MM.1S (cell line): ENCODE measurements around the gene NPPC.

Experiments
- DNase-seq: peaks from one replicate; pipeline ENCODE4 v3.0.0-alpha.2; 2015
- H2AFZ ChIP-seq: fragments of 300-600 bp; sonication (generic); 2 replicates; pipeline ENCODE4 v1.6.0; 2016; ENCODE audit warnings: antibody characterized with exemption, low read length
- H3F3A ChIP-seq: fragments of 300-600 bp; sonication (generic); 2 replicates; pipeline ENCODE4 v1.6.1; 2016; ENCODE audit warnings: mild to moderate bottlenecking, antibody characterized with exemption, low read length, moderate library complexity, mixed read lengths; ENCODE audit not compliant: insufficient read depth
- H3K27ac ChIP-seq: fragments of 300-600 bp; sonication (generic); 2 replicates; pipeline ENCODE4 v1.5.1; 2016; ENCODE audit warnings: mild to moderate bottlenecking, low read length
- H3K27me3 ChIP-seq: fragments of 300-600 bp; sonication (generic); replicated peaks from 2 replicates; pipeline ENCODE4 v1.6.0; 2016; ENCODE audit warnings: low read length; ENCODE audit not compliant: insufficient read depth
- H3K36me3 ChIP-seq: fragments of 300-600 bp; sonication (generic); replicated peaks from 2 replicates; pipeline ENCODE4 v1.6.1; 2016; ENCODE audit warnings: mild to moderate bottlenecking, low read length, mixed read lengths; ENCODE audit not compliant: insufficient read depth
- H3K4me1 ChIP-seq: fragments of 300-600 bp; sonication (generic); 2 replicates; pipeline ENCODE4 v1.6.1; 2016; ENCODE audit warnings: low read length, mixed read lengths
- H3K4me2 ChIP-seq: fragments of 300-600 bp; sonication (generic); 2 replicates; pipeline ENCODE4 v1.6.0; 2016; ENCODE audit warnings: low read depth, low read length
- H3K4me3 ChIP-seq: fragments of 300-600 bp; sonication (generic); 2 replicates; pipeline ENCODE4 v1.5.1; 2016; ENCODE audit warnings: low read length, mixed read lengths
- H3K79me2 ChIP-seq: fragments of 300-600 bp; sonication (generic); 2 replicates; pipeline ENCODE4 v1.6.1; 2016; ENCODE audit warnings: mixed run types, low read length, mixed read lengths
- H3K9ac ChIP-seq: fragments of 300-600 bp; sonication (generic); 2 replicates; pipeline ENCODE4 v1.6.1; 2016; ENCODE audit warnings: low read length, mixed read lengths
- H3K9me2 ChIP-seq: fragments of 300-600 bp; sonication (generic); replicated peaks from 2 replicates; pipeline ENCODE4 v1.6.1; 2016; ENCODE audit warnings: mild to moderate bottlenecking, low read length, mixed read lengths; ENCODE audit not compliant: insufficient read depth
- H3K9me3 ChIP-seq: fragments of 300-600 bp; sonication (generic); replicated peaks from 2 replicates; pipeline ENCODE4 v1.6.1; 2016; ENCODE audit warnings: mild to moderate bottlenecking, low read length, mixed read lengths; ENCODE audit not compliant: insufficient read depth
- H4K20me1 ChIP-seq: fragments of 300-600 bp; sonication (generic); 2 replicates; pipeline ENCODE4 v1.6.1; 2016; ENCODE audit warnings: mild to moderate bottlenecking, low read length, moderate library complexity, mixed read lengths; ENCODE audit not compliant: insufficient read depth
- CTCF ChIP-seq: fragments of 300-600 bp; sonication (generic); IDR thresholded peaks from 2 replicates; pipeline ENCODE4 v1.5.1; 2016; ENCODE audit warnings: antibody characterized with exemption, low read length, mixed read lengths
- EZH2 ChIP-seq: fragments of 300-600 bp; sonication (generic); optimal IDR thresholded peaks from 2 replicates; pipeline ENCODE3; 2017; ENCODE audit warnings: low read depth, mild to moderate bottlenecking, antibody characterized with exemption, low read length, mixed read lengths
- EZH2phosphoT487 ChIP-seq: fragments of 300-600 bp; sonication (generic); IDR thresholded peaks from 2 replicates; pipeline ENCODE4 v1.6.1; 2018; ENCODE audit warnings: antibody characterized with exemption, low read length

Gene NPPC

GRCh38 chr2:231919341-231920035 lies 6.7 kb downstream of the NPPC start:
- H3K36me3 ChIP-seq: no peaks in the 10 kb centered on the region

GRCh38 chr2:231918501-231919330 lies 7.5 kb downstream of the NPPC start:
- Histone ChIP-seq H3K27me3 (no peaks in the 10 kb centered on the region), H3K36me3 (no peaks in the 10 kb centered on the region), H3K79me2 (no peaks in the 10 kb centered on the region), H4K20me1 (no peaks in the 10 kb centered on the region), H3K4me1 (no peaks in the 10 kb centered on the region), H2AFZ (no peak overlapping the region), H3K9me3 (no peaks in the 10 kb centered on the region), H3K4me3 (no peak overlapping the region), H3K9ac (no peak overlapping the region), H3K4me2 (no peak overlapping the region), H3K27ac (no peak overlapping the region), H3K9me2 (no peaks in the 10 kb centered on the region), H3F3A (no peaks in the 10 kb centered on the region)
- TF ChIP-seq CTCF (no peak), EZH2phosphoT487 (no peak), EZH2 (no peak)
- DNase-seq: no peak

More at GRCh38 chr2:231919341-231920035, 6.7 kb downstream of the NPPC start:
- Histone ChIP-seq H3K79me2 (no peaks in the 10 kb centered on the region), H3K9ac (no peak overlapping the region), H3K27ac (no peak overlapping the region), H3K27me3 (no peaks in the 10 kb centered on the region), H3K9me3 (no peaks in the 10 kb centered on the region), H3K4me1 (no peaks in the 10 kb centered on the region), H3K4me2 (no peak overlapping the region), H4K20me1 (no peaks in the 10 kb centered on the region), H3F3A (no peaks in the 10 kb centered on the region), H3K9me2 (no peaks in the 10 kb centered on the region), H3K4me3 (no peak overlapping the region), H2AFZ (no peak overlapping the region)
- no peak for DNase-seq
- TF ChIP-seq CTCF (no peak), EZH2phosphoT487 (no peak), EZH2 (no peak)

GRCh38 chr2:231917280-231918066 lies 8.7 kb downstream of the NPPC start:
- no peaks in the 10 kb centered on the region for H3K79me2 ChIP-seq
- no peaks in the 10 kb centered on the region for H3K9me2 ChIP-seq
- H4K20me1 ChIP-seq: no peaks in the 10 kb centered on the region
- no peak overlapping the region for H3K27ac ChIP-seq
- H3K4me2 ChIP-seq: no peak overlapping the region
- DNase-seq: no peak
- no peaks in the 10 kb centered on the region for H3K9me3 ChIP-seq
- H3K27me3 ChIP-seq: no peaks in the 10 kb centered on the region
- H3K9ac ChIP-seq: no peak overlapping the region
- H3F3A ChIP-seq: no peaks in the 10 kb centered on the region
- H2AFZ ChIP-seq: no peak overlapping the region
- TF ChIP-seq EZH2 (no peak), EZH2phosphoT487 (no peak), CTCF (no peak)
- H3K36me3 ChIP-seq: no peaks in the 10 kb centered on the region
- no peak overlapping the region for H3K4me3 ChIP-seq
- no peaks in the 10 kb centered on the region for H3K4me1 ChIP-seq
